HEK293 (cell line): Measurements from ENCODE around the gene LCE2A.

ENCODE experiments used
- CTCF ChIA-PET: fragments of 350-600 bp; formaldehyde crosslinking; extraction: SDS; loops from one replicate; lab custom pipeline; 2021; ENCODE audit warnings: antibody characterized with exemption; lab: Yijun Ruan, JAX
- POLR2A ChIA-PET: fragments of 300-600 bp; formaldehyde crosslinking; extraction: SDS; loops from one replicate; lab custom pipeline; 2020; ENCODE audit warnings: antibody characterized with exemption, inconsistent platforms; lab: Yijun Ruan, JAX
- H3K27ac ChIP-seq: fragments of 200-500 bp; sonication (Bioruptor generic); 2 replicates; pipeline ENCODE4 v1.5.1; 2014; ENCODE audit warnings: low read depth, low read length, control low read depth, inconsistent platforms; ENCODE audit errors: extremely low read depth
- H3K36me3 ChIP-seq, 2 experiments: fragments of 200-500 bp in 1 of 2; sonication (Bioruptor generic) in 1 of 2; 1 replicate in 1 of 2; 2 replicates in 1 of 2; pipeline ENCODE4 v1.5.1; 2014 to 2017; ENCODE audit warnings: inconsistent platforms in 2 of 2, low read length in 2 of 2; ENCODE audit not compliant: control insufficient read depth in 2 of 2, insufficient read depth in 1 of 2
- H3K4me1 ChIP-seq: fragments of 200-500 bp; sonication (Bioruptor generic); 2 replicates; pipeline ENCODE4 v1.5.1; 2014; ENCODE audit warnings: mild to moderate bottlenecking, low read length, inconsistent platforms; ENCODE audit not compliant: control insufficient read depth, insufficient read depth
- H3K4me3 ChIP-seq: 2 replicates; pipeline ENCODE4 v1.5.1; 2011; ENCODE audit warnings: low read depth, mild to moderate bottlenecking, control low read depth, low read length, moderate library complexity
- H3K9me3 ChIP-seq: fragments of 200-500 bp; sonication (Bioruptor generic); 2 replicates; pipeline ENCODE4 v1.5.1; 2014; ENCODE audit warnings: low read depth, low read length, inconsistent platforms; ENCODE audit not compliant: control insufficient read depth, insufficient read depth
- CTCF ChIP-seq: fragments of 450-650 bp; formaldehyde crosslinking; IDR thresholded peaks from 2 replicates; pipeline ENCODE4 v1.5.1; 2016; ENCODE audit warnings: missing biosample characterization, missing genetic modification characterization
- GLI2 ChIP-seq: fragments of 450-650 bp; formaldehyde crosslinking; IDR thresholded peaks from 2 replicates; pipeline ENCODE4; 2017; ENCODE audit warnings: missing biosample characterization, missing genetic modification characterization, low read depth, borderline replicate concordance
- SETDB1 ChIP-seq: IDR thresholded peaks from one replicate; pipeline ENCODE4 v1.6.1; 2017; ENCODE audit warnings: mild to moderate bottlenecking, low read length, moderate library complexity, mixed read lengths; ENCODE audit not compliant: insufficient read length
- YY2 ChIP-seq: fragments of 450-650 bp; formaldehyde crosslinking; IDR thresholded peaks from 2 replicates; pipeline ENCODE4 v1.5.1; 2016; ENCODE audit warnings: missing biosample characterization, missing genetic modification characterization
- ZBTB48 ChIP-seq: fragments of 450-650 bp; formaldehyde crosslinking; IDR thresholded peaks from 2 replicates; pipeline ENCODE4 v1.5.1; 2016; ENCODE audit warnings: missing biosample characterization, missing genetic modification characterization
- ZBTB8A ChIP-seq: fragments of 450-650 bp; formaldehyde crosslinking; IDR thresholded peaks from 2 replicates; pipeline ENCODE4 v1.5.1; 2016; ENCODE audit warnings: missing biosample characterization, missing genetic modification characterization
- ZFP69B ChIP-seq: fragments of 450-650 bp; formaldehyde crosslinking; IDR thresholded peaks from 2 replicates; pipeline ENCODE4 v1.5.1; 2016; ENCODE audit warnings: missing biosample characterization, missing genetic modification characterization
- ZNF140 ChIP-seq: fragments of 450-650 bp; formaldehyde crosslinking; IDR thresholded peaks from 2 replicates; pipeline ENCODE4 v1.5.1; 2016; ENCODE audit warnings: missing biosample characterization, missing genetic modification characterization
- ZNF148 ChIP-seq: fragments of 450-650 bp; formaldehyde crosslinking; IDR thresholded peaks from 2 replicates; pipeline ENCODE4 v1.5.0; 2017; ENCODE audit warnings: missing biosample characterization, missing genetic modification characterization, borderline replicate concordance
- ZNF155 ChIP-seq: fragments of 450-650 bp; formaldehyde crosslinking; IDR thresholded peaks from 2 replicates; pipeline ENCODE4 v1.5.1; 2016; ENCODE audit warnings: missing biosample characterization, missing genetic modification characterization
- ZNF174 ChIP-seq: fragments of 450-650 bp; formaldehyde crosslinking; IDR thresholded peaks from 2 replicates; pipeline ENCODE4 v1.5.0; 2017; ENCODE audit warnings: missing biosample characterization, mild to moderate bottlenecking, missing genetic modification characterization
- ZNF239 ChIP-seq: fragments of 450-650 bp; formaldehyde crosslinking; IDR thresholded peaks from 2 replicates; pipeline ENCODE4 v1.5.1; 2016; ENCODE audit warnings: missing biosample characterization, missing genetic modification characterization
- ZNF24 ChIP-seq: fragments of 450-650 bp; formaldehyde crosslinking; IDR thresholded peaks from 2 replicates; pipeline ENCODE4 v1.5.1; 2016; ENCODE audit warnings: missing biosample characterization, missing genetic modification characterization
- ZNF391 ChIP-seq: fragments of 450-650 bp; formaldehyde crosslinking; IDR thresholded peaks from 2 replicates; pipeline ENCODE4 v1.5.1; 2016; ENCODE audit warnings: low read depth, missing biosample characterization, missing genetic modification characterization, borderline replicate concordance
- ZNF398 ChIP-seq: fragments of 450-650 bp; formaldehyde crosslinking; IDR thresholded peaks from 2 replicates; pipeline ENCODE4 v1.5.1; 2017; ENCODE audit warnings: missing biosample characterization, missing genetic modification characterization
- ZNF488 ChIP-seq: fragments of 450-650 bp; formaldehyde crosslinking; IDR thresholded peaks from 2 replicates; pipeline ENCODE4 v1.5.1; 2016; ENCODE audit warnings: missing biosample characterization, missing genetic modification characterization
- ZNF514 ChIP-seq: fragments of 450-650 bp; formaldehyde crosslinking; IDR thresholded peaks from 2 replicates; pipeline ENCODE4 v1.5.1; 2016; ENCODE audit warnings: missing biosample characterization, missing genetic modification characterization
- ZNF521 ChIP-seq: fragments of 450-650 bp; formaldehyde crosslinking; IDR thresholded peaks from 2 replicates; pipeline ENCODE4 v1.5.1; 2017; ENCODE audit warnings: missing biosample characterization, mild to moderate bottlenecking, missing genetic modification characterization
- ZNF555 ChIP-seq: fragments of 450-650 bp; formaldehyde crosslinking; conservative IDR thresholded peaks from 2 replicates; pipeline ENCODE4 v1.5.1; 2017; ENCODE audit warnings: missing biosample characterization, mild to moderate bottlenecking, missing genetic modification characterization, inconsistent platforms
- ZNF621 ChIP-seq: fragments of 450-650 bp; formaldehyde crosslinking; IDR thresholded peaks from 2 replicates; pipeline ENCODE4 v1.5.1; 2017; ENCODE audit warnings: missing biosample characterization, missing genetic modification characterization
- ZNF645 ChIP-seq: fragments of 450-650 bp; formaldehyde crosslinking; IDR thresholded peaks from 2 replicates; pipeline ENCODE4; 2016; ENCODE audit warnings: missing biosample characterization, missing genetic modification characterization
- ZNF664 ChIP-seq: fragments of 450-650 bp; formaldehyde crosslinking; IDR thresholded peaks from 2 replicates; pipeline ENCODE4 v1.5.1; 2016; ENCODE audit warnings: missing biosample characterization, missing genetic modification characterization
- ZNF670 ChIP-seq: fragments of 450-650 bp; formaldehyde crosslinking; IDR thresholded peaks from 2 replicates; pipeline ENCODE4 v1.5.1; 2016; ENCODE audit warnings: missing biosample characterization, missing genetic modification characterization, low read depth
- ZNF692 ChIP-seq: fragments of 450-650 bp; formaldehyde crosslinking; IDR thresholded peaks from 2 replicates; pipeline ENCODE4 v1.5.1; 2016; ENCODE audit warnings: missing biosample characterization, missing genetic modification characterization
- ZNF776 ChIP-seq: fragments of 450-650 bp; formaldehyde crosslinking; IDR thresholded peaks from 2 replicates; pipeline ENCODE4 v1.5.0; 2017; ENCODE audit warnings: missing biosample characterization, missing genetic modification characterization, borderline replicate concordance
- ZSCAN18 ChIP-seq: fragments of 450-650 bp; formaldehyde crosslinking; IDR thresholded peaks from 2 replicates; pipeline ENCODE4 v1.5.1; 2016; ENCODE audit warnings: missing biosample characterization, missing genetic modification characterization

The LCE2A gene

GRCh38 chr1:152707860-152708259 lies 9.7 kb downstream of the LCE2A start, which contains the start of gene LCE4A:
LCE4A (plus strand) TSS chr1:152708160; CDS start chr1:152709076, 916 bp downstream.
- H3K36me3 ChIP-seq = no peaks in the 10 kb centered on the region
- no peak within 1 kb of the TSS for H3K27ac ChIP-seq
- no peak for TF ChIP-seq ZNF645 (tag by site-specific recombination)
- TF ChIP-seq ZNF621 = no peak
- TF ChIP-seq ZNF155 (tag by site-specific recombination) = no peak
- no peak for TF ChIP-seq ZNF664
- TF ChIP-seq ZFP69B (tag by site-specific recombination) = no peak
- TF ChIP-seq ZNF692 (tag by site-specific recombination) = no peak
- no peak for TF ChIP-seq ZNF391
- TF ChIP-seq ZNF488 (tag by site-specific recombination) = no peak
- no peak for TF ChIP-seq ZNF239 (tag by site-specific recombination)
- no peak for TF ChIP-seq GLI2
- no peak for TF ChIP-seq ZNF24 (tag by site-specific recombination)
- no peak for TF ChIP-seq ZNF670 (tag by site-specific recombination)
- TF ChIP-seq ZNF514 = no peak
- no peak for TF ChIP-seq ZNF521 (tag by site-specific recombination)
- no peak for TF ChIP-seq ZBTB8A (tag by site-specific recombination)
- TF ChIP-seq ZNF398 (tag by site-specific recombination) = no peak
- no peak for TF ChIP-seq CTCF
- H3K4me1 ChIP-seq = no peaks in the 10 kb centered on the region
- H3K4me3 ChIP-seq = no peak within 1 kb of the TSS
- ChIA-PET POLR2A (no interaction called here), CTCF (interaction anchor here (2.2 kb wide), 1 partner anchor 54 kb away, joined by 7 read pairs; no protein-coding TSS in a partner anchor)
- no peaks in the 10 kb centered on the region for H3K9me3 ChIP-seq

- TF ChIP-seq ZNF24 (tag by site-specific recombination) (no peak), ZNF776 (tag by site-specific recombination) (no peak), ZNF148 (tag by site-specific recombination) (no peak), ZNF174 (no peak), ZBTB48 (tag by site-specific recombination) (no peak), ZNF140 (tag by site-specific recombination) (no peak), ZSCAN18 (tag by site-specific recombination) (no peak), SETDB1 (no peak), ZNF555 (tag by site-specific recombination) (no peak), YY2 (no peak)
- H3K4me1 ChIP-seq = no peaks in the 10 kb centered on the region
- ChIA-PET CTCF (interaction anchor here (0.5 kb wide), 1 partner anchor 64 kb away, joined by 3 read pairs; no protein-coding TSS in a partner anchor), POLR2A (no interaction called here)
- H3K27ac ChIP-seq = no peak overlapping the region
- no peaks in the 10 kb centered on the region for H3K9me3 ChIP-seq
- no peaks in the 10 kb centered on the region for H3K36me3 ChIP-seq
- H3K4me3 ChIP-seq = no peak overlapping the region
Measured at GRCh38 chr1:152718238-152718637, 20.1 kb downstream of the LCE2A start.
